HG02588 (cell line): ENCODE results near the gene SCAI.
"Not testable (repeated sequence)": the region's sequence is repeated elsewhere in the genome, so short reads cannot be mapped to it uniquely, and the experiment has no call there.

Source experiments
- ATAC-seq: cut with Tn5 transposase; IDR thresholded peaks from one replicate; pipeline ENCODE4 v1.9.1; 2021; ENCODE audit warnings: mild to moderate bottlenecking, moderate library complexity; ENCODE audit not compliant: unreplicated experiment

Gene SCAI

DNA sequence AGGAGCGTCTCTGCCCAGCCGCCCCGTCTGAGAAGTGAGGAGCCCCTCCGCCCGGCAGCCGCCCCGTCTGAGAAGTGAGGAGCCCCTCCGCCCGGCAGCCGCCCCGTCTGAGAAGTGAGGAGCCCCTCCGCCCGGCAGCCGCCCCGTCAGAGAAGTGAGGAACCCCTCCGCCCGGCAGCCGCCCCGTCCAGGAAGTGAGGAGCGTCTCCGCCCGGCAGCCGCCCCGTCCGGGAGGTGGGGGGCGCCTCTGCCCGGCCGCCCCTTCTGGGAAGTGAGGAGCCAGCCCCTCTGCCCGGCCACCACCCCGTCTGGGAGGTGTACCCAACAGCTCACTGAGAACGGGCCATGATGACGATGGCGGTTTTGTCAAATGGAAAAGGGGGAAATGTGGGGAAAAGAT lies 34.8 kb downstream of the SCAI start:
- ATAC-seq: not testable (repeated sequence)

- ATAC-seq: no peak
Measured at GRCh38 chr9:125106285-125106893, 36.9 kb downstream of the SCAI start.

- no peak for ATAC-seq
Measured at GRCh38 chr9:125103770-125104460, 39.4 kb downstream of the SCAI start.

GRCh38 chr9:125103021-125103420 lies 40.3 kb downstream of the SCAI start:
- ATAC-seq: no peak

- ATAC-seq: no peak
Measured at GRCh38 chr9:125100822-125101221, 42.5 kb downstream of the SCAI start.

DNA sequence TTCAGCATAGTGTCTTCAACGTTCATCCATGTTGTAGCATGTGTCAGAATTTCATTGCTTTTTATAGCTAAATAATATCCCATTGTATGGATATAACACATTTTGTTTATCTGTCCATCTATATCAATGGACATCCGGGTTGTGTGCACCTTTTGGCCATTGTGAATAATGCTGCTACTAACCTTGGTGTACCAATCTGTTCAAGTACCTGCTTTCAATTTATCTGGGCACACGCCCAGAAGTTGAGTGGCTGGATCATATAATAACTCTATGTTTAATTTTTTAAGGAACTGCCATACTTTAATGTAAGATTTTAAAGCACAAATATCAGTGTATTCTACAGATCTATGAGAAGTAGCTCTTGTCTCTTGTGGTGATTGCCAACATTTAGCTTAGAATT lies 43.5 kb downstream of the SCAI start:
- no peak for ATAC-seq

DNA sequence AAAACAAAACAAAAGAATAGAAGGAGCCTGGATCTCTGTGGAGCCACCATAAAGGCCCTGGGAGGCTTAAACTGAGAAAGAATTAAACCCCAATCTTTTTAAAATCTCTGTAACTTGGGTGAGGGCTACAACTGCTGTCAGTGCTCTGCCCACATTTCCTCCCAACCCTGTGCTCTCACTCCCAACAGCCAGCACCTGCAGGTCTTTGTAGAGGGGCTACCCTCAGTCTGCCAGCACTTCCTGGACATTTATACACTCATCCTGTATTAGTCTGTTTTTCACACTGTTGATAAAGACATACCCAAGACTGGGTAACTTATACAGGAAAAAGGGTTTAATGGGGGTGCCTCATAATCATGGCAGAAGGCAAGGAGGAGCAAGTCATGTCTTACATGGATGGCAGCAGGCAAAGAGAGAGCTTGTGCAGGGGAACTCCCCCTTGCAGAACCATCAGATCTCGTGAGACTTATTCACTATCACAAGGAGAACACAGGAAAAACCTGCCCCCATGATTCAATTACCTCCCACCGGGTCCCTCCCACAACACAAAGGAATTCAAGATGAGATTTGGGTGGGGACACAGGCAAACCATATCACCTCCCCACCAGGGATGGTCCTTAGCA lies 47.4 kb downstream of the SCAI start:
- no peak for ATAC-seq

GRCh38 chr9:125091121-125091520 lies 52.2 kb downstream of the SCAI start:
- no peak for ATAC-seq

- no peak for ATAC-seq
Measured at GRCh38 chr9:125089331-125089730, 54.0 kb downstream of the SCAI start.

- ATAC-seq: no peak
Measured at GRCh38 chr9:125088752-125089151, 54.6 kb downstream of the SCAI start.

DNA sequence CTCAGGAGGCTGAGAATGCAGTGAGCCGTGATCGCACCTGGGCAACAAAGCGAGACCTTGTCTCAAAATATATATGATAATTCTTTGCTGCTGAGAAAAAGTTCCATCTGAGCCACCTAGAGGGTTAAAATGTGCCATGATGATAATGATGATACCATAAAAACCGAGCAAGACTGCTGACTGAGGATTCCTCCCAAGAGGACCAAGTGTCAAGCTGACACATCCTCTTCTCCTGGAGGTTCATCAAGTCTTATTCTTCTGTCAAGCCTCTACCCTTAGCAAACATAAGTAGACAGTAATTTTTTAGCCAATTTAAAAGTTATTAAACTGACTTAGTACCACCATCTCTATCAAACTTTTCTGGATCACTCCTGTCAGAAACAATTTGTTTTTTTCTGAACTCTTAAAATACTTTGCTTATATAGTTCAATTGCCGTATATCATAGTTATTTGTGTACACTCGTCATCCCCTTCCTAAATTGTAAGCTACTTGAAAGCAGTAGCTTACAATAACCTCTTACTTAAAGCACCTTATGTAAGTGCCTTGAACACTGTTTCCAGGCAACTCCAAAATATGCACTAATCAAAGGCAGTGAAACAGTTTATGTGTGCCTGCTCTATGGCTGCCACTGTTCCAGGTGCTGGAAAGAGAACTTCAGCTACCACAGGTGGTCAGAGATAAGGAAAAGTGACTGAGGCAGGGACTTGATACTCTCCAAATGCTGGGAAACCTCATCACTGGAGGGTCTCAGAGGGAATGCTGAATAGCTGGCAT lies 57.4 kb downstream of the SCAI start:
- no peak for ATAC-seq

DNA sequence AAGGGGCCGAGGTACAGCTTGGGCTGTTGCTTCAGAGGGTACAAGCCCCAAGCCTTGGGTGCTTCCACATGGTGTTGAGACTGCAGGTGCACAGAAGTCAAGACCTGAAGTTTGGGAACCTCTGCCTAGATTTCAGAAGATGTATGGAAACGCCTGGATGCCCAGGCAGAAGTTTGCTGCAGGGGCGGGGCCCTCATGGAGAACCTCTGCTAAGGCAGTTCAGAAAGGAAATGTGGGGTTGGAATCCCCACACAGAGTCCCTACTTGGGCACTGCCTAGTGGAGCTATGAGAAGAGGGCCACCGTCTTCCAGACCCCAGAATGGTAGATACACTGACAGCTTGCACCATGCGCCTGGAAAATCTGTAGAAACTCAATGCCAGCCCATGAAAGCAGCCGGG lies 61.1 kb downstream of the SCAI start:
- not testable (repeated sequence) for ATAC-seq

DNA sequence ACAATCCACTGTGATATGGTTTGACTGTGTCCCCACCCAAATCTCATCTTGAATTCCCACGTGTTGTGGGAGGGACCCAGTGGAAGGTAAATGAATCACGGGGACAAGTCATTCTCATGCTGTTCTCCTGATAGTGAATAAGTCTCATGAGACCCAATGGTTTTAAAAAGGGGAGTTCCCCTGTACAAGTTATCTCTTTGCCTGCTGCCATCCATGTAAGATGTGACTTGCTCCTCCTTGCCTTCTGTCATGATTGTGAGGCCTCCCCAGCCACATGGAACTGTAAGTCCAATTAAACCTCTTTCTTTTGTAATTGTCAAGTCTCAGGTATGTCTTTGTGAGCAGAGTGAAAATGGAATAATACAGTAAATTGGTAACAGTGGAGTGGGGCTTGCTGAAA lies 62.5 kb downstream of the SCAI start:
- not testable (repeated sequence) for ATAC-seq

- ATAC-seq: no peak
Measured at GRCh38 chr9:125079931-125080330, 63.4 kb downstream of the SCAI start.

- ATAC-seq: no peak
Measured at GRCh38 chr9:125075997-125076396, 67.3 kb downstream of the SCAI start.

- no peak for ATAC-seq
Measured at GRCh38 chr9:125074976-125075375, 68.4 kb downstream of the SCAI start.

GRCh38 chr9:125066839-125067619 lies 76.3 kb downstream of the SCAI start:
- ATAC-seq: no peak

- ATAC-seq: no peak
Measured at GRCh38 chr9:125061391-125061790, 81.9 kb downstream of the SCAI start.

DNA sequence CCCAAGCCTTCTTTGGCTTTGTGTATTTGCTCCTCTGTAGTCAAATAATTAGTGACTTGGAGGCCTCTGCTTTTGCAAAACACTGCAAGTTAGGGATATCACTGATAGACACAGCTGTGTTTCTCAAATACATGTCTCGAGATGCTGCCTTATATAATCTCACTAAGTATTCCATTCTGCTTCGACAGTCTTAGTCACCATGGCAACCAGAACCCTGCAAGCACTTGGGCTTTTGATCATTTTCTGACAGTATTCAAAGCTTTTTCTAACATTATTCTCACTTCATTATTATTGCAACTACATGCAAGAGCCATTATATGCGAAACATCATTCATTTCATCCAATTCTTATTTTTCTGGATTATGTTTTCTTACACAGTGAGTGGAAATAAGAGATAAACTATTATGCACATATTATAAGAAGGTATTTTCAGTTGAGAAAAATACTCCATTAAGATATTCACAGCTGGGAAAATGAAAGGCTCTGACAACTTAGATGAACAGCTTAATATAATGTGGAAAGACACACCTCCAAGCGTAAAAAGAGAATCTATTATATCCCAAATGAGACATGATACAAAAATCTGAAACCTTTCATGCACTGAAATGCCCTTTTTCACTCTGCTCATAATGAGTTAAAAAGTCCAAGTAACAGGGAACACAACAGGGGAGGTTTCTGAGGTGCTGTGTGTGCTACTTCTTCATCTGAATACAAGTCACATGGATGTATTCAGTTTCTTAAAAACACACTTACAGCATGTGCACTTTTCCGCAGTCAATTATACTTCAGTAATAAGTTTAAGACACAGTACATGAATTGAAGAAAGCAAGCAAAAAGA lies 93.9 kb downstream of the SCAI start:
- ATAC-seq: no peak

GRCh38 chr9:125043631-125044030 lies 99.7 kb downstream of the SCAI start:
- ATAC-seq: no peak
